Posterior cingulate gyrus (tissue), 11 donors: Measurements from ENCODE around the gene CCDC201.

Experiments used
- DNase-seq, 10 donors: peaks; one replicate each; pipeline versions ENCODE4 v3.0.0 to v3.0.0-alpha.2; 2020 to 2021; ENCODE audit warnings: mixed read lengths in 3 of 10
- intact Hi-C: fragments of 100-400 bp; cut with DNase I; formaldehyde crosslinking; loops from one replicate; pipeline ENCODE4 v1.15.1; 2023

CCDC201 gene, protein sequence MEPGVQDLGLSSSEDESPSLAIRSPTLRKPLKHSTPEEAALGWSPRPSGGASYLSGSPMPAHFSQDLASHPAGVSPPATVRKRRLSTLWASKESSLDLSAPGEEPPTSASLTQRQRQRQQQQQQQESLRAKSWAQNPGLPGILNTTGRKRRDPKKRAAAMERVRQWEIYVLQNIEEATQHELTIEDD

DNA sequence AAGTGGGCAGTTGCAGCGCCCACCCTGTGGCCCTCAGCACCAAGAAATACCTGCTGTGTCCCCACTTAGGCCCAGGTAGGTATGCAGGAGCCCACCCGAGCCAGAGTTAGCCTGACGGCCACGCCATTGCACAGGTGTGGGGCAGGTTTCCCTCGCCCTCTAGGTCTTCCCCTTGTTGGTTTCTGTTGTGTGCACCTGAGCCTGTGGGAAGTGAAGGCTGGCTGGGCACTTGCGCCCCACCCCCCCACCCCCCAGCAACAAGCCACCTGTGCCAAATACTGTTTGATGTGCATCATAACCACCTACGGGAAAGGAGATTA is at the start of gene CCDC201:
CCDC201 (minus strand) TSS at position 48 of the 320 bp plus-strand sequence. CDS start 75 bp downstream, outside the sequence.
- intact Hi-C loops: no loop called here

DNA sequence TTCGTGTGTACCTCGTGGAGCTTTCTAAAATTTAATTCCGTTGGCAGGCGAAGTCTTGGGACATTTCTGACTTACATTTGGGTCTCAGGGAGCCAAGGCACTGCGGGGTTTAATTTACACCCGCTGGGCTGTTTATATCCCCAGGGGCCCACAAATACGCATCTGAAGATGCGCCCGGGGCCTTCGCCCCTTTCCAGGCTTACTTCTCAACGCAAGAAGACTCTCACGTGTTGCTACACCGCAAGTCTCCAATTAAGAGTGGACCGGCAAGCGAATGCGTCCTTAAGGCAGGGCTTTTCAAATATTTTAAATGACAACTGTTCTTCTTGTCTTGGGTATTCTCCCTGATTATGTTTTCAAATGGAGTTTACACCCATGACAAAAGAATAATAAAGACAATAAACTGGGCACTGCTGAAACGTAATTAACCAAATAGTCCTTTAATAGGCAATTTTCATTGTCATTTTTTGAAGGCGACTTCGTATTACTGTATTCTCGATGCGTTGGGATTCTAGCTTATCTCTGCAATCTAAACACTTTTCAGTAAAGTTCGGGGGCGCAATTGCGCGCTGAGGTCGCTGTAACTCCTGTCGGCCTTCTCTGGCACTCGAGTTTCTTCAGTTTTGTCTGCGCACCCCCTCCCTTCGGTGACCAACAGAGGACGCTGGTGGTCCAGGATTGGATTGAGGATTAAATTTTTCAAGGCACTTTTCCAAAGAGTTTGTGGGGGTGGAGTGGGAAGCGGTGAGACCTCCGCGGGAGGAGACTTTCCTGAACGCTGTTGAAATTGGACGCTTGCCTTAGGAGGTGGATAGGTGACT is 49.0 kb upstream of the CCDC201 start:
- DNase-seq: peak in 8 of 10 donors; percentile 36 to 92 (median 55)
- intact Hi-C loops: loop anchor here (2.0 kb wide), 2 partner anchors 431 to 1333 kb away; no protein-coding TSS in a partner anchor

More for the DNA sequence above, at the start of gene CCDC201:
- DNase-seq: no peak

DNA sequence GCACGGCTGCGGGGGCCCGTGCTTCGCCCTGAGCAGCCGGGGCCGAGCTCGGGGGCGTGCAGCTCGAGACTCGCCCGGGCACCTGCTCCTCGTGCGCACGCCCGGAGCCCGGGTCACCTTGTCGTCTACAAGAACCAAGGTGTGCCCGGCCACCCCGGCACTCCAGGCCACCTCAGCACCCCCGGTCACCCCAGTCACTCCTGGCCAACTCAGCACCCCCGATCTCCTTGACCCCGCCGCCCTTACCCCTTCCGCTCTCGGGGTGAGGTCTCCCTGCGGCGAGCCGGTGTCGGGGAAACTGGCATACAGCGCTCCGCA is 48.5 kb upstream of the CCDC201 start:
- intact Hi-C loops: no loop called here
- DNase-seq: no peak

DNA sequence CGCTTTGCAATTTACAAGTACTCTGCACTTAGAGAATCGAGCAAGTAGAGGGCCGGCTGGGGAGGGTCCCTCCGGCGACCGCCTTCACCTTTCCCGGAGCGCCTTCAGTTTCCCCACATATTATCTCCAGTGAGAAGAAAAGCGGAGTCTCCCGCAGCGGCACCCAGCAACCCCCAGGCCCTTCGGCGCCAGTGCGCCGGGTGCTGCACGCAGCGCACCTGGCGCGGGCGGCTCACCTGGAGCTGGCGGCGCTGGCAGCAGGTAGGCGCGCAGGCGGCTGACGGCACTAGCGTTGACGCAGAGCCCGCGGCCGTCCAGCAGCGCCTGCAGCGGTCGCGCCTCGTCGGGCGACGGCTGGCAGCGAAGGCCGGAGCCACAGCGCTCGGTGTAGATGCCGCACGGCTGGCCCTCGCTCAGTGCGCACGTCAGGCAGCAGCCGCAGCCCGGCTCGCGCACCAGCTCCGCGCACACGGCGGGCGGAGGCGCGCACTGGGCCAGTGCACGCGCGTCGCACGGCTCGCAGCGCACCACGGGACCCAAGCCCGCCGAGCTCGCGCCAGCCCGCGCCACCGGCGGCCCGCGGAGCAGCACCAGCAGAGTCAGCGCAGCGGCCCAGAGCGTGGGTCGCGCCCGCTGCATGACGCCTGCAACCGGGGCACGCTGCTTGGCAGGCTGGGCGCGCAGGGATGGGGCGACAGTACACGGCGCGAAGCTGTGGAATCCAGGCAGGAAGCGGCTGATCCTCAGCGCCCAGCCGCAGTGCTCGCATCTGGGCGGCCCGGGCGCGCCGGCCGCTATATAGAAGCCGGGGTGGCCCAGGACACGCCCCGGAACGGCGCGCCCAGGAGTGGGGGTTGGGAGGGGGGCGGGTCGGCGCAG is 47.9 kb upstream of the CCDC201 start, which contains the start of gene IGFBP3:
IGFBP3 (minus strand) TSS at position 771 of the 879 bp plus-strand sequence; CDS start at position 639, 132 bp downstream.
- peak in 6 of 10 donors; percentile 39 to 91 (median 72) for DNase-seq
- intact Hi-C loops: no loop called here

- intact Hi-C loops: no loop called here
- no peak for DNase-seq
Observed at GRCh38 chr7:45919993-45920459, 47.1 kb upstream of the CCDC201 start.

GRCh38 chr7:45919231-45919784 is 46.4 kb upstream of the CCDC201 start:
- intact Hi-C loops: no loop called here
- no peak for DNase-seq

DNA sequence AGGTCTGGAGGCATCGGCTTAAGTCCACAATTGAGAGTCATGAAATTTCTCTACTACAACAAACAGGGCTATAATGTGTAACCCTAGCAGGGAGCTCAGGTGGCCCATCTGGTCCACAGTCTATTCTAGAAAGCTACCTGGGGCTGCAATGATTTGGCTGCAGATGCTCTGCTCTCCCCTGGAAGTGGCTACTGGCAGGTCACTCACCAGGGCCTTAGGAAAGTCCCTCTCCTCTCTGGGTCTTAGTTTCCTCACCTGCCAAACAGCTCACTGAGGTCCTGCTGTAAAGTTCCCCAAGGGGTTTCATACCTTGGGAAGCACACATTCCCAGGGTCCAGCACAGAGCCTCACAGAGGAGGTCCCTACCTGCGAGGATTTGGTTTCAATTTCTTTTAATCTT is 45.7 kb upstream of the CCDC201 start:
- no peak for DNase-seq
- intact Hi-C loops: no loop called here

DNA sequence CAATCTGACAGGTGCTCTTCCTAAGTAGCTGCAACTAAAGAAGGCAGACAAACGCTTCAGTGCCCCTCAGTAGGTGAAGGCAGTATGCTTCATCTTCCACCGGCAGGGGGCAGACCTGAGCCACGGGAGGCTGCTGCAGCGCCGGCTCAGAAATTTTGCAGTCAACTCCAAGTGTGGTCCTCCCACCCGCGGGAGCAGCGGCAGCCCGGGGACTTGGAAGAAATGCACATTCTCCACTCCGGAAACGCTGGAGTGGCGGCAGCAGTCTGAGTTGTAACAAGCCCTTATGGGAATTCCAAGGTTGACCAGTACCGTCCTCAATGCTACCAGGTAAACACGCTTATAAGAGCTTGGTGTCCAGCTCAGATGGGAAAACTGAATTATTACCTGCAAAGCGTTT is 44.8 kb upstream of the CCDC201 start:
- peak; percentile 73 to 97 (median 88) for DNase-seq
- intact Hi-C loops: loop anchor here (1.0 kb wide), 2 partner anchors 1171 to 1263 kb away; no protein-coding TSS in a partner anchor

DNA sequence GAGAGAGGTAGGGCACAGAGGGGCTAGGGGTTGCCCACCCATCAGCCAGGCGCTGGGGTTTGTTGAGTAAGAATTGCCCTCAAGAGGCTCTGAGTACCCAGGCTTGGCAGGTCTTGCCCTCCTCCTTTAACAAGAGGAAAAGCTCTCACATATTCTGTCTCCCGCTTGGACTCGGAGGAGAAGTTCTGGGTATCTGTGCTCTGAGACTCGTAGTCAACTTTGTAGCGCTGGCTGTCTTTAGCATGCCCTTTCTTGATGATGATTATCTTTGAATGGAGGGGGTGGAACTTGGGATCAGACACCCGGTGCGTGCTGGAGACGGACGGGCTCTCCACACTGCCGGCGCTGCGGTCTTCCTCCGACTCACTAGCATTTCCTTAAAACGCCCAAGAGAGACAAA is 44.2 kb upstream of the CCDC201 start:
- intact Hi-C loops: loop anchor here (1.0 kb wide), 2 partner anchors 1171 to 1263 kb away; no protein-coding TSS in a partner anchor
- no peak for DNase-seq

- intact Hi-C loops: no loop called here
Observed at GRCh38 chr7:45915606-45916005, 42.7 kb upstream of the CCDC201 start.

GRCh38 chr7:45914911-45915310 is 42.0 kb upstream of the CCDC201 start:
- intact Hi-C loops: no loop called here

More at GRCh38 chr7:45915606-45916005, 42.7 kb upstream of the CCDC201 start:
- no peak for DNase-seq

DNA sequence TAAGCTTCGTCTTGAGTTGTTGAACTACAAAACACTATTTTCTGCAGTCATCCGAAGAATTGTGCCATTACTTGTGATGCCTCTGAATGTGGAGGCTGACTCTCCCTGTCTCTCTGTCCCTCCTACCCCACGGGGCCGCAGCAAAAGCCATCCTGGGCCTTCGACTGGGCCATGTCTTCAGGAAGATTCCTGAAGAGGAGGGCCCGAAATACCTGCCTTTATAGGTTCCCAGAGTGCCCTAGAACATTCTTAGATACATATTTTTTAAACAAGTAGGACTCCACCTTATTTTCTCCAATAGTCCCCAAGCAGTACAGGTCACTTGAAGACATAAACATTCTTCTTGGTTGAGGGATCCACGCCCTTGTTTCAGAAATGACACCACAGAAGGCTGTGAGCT is 40.1 kb upstream of the CCDC201 start:
- intact Hi-C loops: no loop called here

More at GRCh38 chr7:45914911-45915310, 42.0 kb upstream of the CCDC201 start:
- DNase-seq: no peak

DNA sequence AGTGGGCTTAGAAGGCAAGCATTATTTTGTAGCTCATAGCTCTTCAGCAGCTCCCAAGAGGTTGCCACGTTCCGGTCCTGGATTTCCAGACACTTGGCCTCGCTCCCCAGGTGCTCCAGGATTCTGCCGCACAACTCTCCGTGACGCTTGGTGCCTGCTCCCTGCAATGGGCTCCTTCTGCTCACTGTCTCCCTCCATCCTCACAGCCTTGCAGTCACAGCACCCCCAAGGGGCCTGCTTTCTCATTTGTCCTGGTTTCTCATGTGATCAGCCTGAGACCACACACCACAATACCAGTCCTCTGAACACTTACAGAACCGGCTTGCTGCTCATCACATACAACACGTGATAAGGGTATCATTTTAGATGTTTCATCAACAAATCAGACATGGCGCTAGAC is 38.4 kb upstream of the CCDC201 start:
- no peak for DNase-seq
- intact Hi-C loops: no loop called here

More for the DNA sequence above, 40.1 kb upstream of the CCDC201 start:
- DNase-seq: no peak

DNA sequence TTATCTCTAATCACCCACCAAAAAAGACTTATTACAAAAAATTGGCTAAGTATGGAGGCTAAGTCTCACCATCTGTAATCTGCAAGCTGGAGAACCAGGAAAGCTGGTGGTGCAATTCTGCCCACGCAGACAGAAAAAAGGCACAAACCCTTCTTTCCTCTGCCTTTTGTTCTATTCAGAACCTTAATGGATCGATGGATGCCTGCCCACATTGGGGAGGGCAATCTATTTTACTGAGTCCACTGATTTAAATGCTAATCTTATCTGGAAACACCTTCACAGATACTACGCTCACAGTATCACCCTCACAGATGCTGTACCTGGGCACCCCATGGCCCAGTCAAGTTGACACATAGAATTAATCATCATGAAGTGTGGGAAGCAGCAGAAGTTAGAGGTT is 38.0 kb upstream of the CCDC201 start:
- intact Hi-C loops: no loop called here

GRCh38 chr7:45909561-45909960 is 36.7 kb upstream of the CCDC201 start:
- DNase-seq: no peak
- intact Hi-C loops: no loop called here

More for the DNA sequence above, 38.0 kb upstream of the CCDC201 start:
- DNase-seq: no peak

GRCh38 chr7:45902820-45903219 is 29.9 kb upstream of the CCDC201 start:
- intact Hi-C loops: no loop called here
- no peak for DNase-seq

DNA sequence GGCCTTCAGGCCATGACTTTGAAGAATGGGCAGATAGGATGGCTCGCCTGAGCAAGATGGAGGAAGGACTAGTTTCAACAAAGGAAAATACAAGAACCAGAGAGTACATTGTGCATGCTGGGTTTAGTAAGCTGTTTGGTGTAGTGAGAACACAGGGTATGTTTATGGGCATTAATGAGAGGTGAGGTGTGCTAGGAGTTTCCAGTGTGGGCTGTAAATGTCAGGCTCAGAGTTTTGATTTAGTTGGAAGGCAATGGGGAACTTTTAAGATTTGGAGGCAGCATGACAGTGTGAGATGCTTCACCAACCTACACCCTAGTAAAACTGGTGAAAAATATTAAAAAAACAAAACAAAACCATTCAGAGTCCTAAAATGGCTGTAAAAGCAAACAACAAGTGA is 28.7 kb upstream of the CCDC201 start:
- no peak for DNase-seq
- intact Hi-C loops: no loop called here

GRCh38 chr7:45898222-45898621 is 25.3 kb upstream of the CCDC201 start:
- intact Hi-C loops: no loop called here
- no peak for DNase-seq

DNA sequence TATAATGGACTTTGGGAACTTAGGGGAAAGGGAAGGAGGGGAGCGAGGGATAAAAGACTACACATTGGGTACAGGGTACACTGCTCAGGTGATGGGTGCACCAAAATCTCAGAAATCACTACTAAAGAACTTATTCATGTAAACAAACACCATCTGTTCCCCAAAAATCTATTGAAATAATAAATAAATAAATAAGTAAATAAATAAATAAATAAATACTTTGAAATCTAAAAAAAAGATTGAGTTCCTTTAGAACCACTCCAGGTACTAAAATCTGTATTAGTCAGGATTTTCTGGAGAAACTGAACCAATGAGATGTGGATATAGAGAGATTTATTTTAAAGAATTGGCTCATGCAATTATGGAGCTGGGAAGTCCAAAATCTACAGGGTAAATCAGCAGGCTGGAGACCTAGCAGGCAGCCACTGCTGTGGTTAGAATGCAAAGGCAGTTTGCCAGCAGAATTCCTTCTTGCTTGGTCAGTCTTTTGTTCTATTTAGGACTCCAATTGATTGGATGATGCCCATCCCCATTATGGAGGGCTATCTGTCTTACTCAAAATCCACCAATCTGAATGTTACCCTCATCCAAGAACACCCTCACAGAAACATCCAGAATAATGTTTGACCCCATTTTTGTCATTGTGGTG is 24.3 kb upstream of the CCDC201 start:
- no peak for DNase-seq
- intact Hi-C loops: no loop called here

DNA sequence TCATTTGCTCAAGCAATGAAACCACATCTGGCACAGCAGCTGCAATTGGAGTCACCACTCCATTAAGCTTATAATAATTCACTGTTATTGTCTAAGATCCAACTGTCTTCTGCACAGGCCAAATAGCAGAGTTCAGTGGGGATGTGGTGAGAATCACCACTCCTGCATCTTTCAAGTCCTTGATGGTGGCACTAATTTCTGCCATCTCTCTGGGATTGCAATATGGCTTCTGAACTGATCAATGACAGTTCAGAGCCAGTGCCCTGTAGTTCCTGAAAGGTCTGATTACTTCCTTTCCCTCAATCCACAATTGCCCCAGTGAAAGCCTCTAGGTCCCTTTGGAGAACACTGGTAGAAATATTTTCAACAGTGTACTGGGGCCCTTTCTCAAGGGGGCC is 21.8 kb upstream of the CCDC201 start:
- intact Hi-C loops: no loop called here
- no peak for DNase-seq
